ENCODE data around the gene TPSAB1.

The TPSAB1 gene

DNA sequence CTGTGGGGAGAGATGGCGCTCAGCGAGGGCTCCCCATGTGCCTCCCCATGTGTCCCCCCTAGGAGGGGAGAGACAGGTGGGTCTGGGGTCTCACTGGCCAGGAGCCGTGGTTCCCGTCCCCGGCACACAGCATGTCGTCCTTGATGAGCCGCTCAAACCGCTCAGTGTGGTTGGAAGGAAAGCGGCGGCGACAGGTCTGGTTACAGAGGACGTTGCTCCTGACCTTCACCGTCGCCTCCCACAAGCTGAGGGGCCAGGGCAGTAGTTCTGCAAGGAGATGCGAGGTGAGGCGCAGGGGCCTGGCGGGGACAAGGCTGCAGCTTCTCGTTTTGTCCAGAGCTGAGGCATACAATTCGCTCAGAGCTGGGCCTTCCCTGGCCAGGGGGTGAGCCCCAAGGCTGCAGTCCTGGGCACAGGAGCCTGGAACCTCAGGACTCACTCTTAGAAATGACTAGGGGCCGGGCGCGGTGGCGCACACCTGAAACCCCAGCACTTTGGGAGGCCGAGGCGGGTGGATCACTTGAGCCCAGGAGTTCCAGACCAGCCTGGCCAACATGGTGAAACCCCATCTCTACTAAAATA is 46.1 kb downstream of the TPSAB1 start:
- H3K4me3 ChIP-seq (ENCODE audit: low read depth, low read length): no peak overlapping the region
- TF ChIP-seq MYC (IDR thresholded peaks at IDR 0.05; ENCODE audit: low read depth, low read length) (no peak), POLR2A (IDR thresholded peaks at IDR 0.05; ENCODE audit: extremely low read depth, insufficient read length) (no peak)
- TF ChIP-seq, protein P1, sequence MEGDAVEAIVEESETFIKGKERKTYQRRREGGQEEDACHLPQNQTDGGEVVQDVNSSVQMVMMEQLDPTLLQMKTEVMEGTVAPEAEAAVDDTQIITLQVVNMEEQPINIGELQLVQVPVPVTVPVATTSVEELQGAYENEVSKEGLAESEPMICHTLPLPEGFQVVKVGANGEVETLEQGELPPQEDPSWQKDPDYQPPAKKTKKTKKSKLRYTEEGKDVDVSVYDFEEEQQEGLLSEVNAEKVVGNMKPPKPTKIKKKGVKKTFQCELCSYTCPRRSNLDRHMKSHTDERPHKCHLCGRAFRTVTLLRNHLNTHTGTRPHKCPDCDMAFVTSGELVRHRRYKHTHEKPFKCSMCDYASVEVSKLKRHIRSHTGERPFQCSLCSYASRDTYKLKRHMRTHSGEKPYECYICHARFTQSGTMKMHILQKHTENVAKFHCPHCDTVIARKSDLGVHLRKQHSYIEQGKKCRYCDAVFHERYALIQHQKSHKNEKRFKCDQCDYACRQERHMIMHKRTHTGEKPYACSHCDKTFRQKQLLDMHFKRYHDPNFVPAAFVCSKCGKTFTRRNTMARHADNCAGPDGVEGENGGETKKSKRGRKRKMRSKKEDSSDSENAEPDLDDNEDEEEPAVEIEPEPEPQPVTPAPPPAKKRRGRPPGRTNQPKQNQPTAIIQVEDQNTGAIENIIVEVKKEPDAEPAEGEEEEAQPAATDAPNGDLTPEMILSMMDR (IDR thresholded peaks at IDR 0.05; ENCODE audit: low read depth, low read length): no peak
- TF ChIP-seq, protein P2, sequence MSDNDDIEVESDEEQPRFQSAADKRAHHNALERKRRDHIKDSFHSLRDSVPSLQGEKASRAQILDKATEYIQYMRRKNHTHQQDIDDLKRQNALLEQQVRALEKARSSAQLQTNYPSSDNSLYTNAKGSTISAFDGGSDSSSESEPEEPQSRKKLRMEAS (IDR thresholded peaks at IDR 0.05; ENCODE audit: low read depth, low read length): no peak
- no peak for DNase-seq (ENCODE audit: low read depth)

DNA sequence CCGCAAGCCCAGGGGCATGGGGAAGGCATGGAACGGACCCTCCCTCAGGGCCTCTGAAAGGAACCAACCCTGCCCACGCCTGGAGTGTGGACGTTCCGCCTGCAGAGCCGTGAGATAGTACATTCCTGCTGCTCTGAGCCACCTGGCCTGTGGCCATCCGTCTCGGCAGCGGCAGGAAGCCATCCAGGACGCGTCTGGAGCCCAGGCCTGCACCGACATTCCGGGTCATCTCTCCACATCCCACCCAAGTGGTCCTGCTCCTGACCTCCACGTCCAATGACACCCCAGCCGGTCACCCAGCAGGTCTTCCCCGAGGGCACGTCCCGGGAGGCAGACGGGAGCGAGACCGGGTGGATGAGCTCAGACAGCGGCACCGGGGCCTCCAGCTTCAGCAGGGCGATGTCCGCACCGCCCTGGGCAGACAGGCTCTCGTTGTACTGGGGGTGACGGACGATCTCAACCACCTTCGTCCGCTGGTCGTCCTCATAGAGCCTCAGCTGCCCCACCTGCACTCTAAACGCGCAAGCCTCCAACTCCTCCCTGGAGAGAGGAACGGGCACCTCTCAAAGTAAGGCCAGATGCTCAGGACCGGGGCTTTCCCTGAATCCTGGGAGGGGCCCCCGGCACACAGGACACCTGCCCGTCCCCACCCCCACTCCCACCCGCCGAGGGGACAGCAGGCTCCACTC is 47.6 kb downstream of the TPSAB1 start:
- TF ChIP-seq MYC (IDR thresholded peaks at IDR 0.05; ENCODE audit: low read depth, low read length) (no peak), POLR2A (IDR thresholded peaks at IDR 0.05; ENCODE audit: extremely low read depth, insufficient read length) (no peak)
- TF ChIP-seq, protein P2 (IDR thresholded peaks at IDR 0.05; ENCODE audit: low read depth, low read length): no peak
- TF ChIP-seq, protein P1 (IDR thresholded peaks at IDR 0.05; ENCODE audit: low read depth, low read length): no peak
- no peak for DNase-seq (ENCODE audit: low read depth)

DNA sequence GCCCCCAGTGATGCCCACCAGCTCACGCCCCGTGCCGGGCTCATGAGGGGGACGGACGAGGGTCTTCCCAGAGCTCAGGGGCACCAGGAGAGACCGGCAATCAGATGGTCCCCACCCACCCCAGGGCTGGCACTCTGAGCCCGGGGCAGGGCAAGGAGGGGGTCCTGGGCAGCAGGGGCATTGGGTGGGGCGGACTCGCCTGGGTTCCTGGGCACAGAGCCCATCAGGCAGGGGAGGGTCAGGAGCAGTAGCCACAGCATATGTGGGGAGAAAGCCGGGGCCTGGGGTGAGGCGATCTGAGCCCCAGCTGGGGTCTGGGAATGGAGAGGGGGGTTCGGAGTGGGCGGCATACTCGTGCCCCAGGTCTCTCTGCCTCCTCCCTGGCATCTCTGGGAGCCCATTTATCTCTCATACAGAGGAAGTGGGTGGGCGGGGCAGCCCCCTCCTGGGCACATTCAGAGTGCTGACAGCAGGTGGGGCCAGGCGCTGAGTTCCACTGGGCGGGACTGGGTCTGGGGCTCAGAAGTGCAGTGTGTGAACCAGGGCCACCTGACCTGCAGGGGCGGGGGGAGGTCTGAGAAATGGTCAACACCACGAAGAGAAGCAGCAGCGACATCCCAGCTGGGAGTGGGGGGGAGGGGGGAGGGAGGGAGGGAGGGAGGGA is 48.4 kb downstream of the TPSAB1 start:
- no peak overlapping the region for H3K4me3 ChIP-seq (ENCODE audit: low read depth, low read length)
- no peak for DNase-seq (ENCODE audit: low read depth)
- TF ChIP-seq MYC (IDR thresholded peaks at IDR 0.05; ENCODE audit: low read depth, low read length) (no peak), POLR2A (IDR thresholded peaks at IDR 0.05; ENCODE audit: extremely low read depth, insufficient read length) (no peak)
- TF ChIP-seq, protein P2 (IDR thresholded peaks at IDR 0.05; ENCODE audit: low read depth, low read length): no peak
- TF ChIP-seq, protein P1 (IDR thresholded peaks at IDR 0.05; ENCODE audit: low read depth, low read length): no peak

More for the DNA sequence above, 47.6 kb downstream of the TPSAB1 start:
- no peak overlapping the region for H3K4me3 ChIP-seq (ENCODE audit: low read depth, low read length)

DNA sequence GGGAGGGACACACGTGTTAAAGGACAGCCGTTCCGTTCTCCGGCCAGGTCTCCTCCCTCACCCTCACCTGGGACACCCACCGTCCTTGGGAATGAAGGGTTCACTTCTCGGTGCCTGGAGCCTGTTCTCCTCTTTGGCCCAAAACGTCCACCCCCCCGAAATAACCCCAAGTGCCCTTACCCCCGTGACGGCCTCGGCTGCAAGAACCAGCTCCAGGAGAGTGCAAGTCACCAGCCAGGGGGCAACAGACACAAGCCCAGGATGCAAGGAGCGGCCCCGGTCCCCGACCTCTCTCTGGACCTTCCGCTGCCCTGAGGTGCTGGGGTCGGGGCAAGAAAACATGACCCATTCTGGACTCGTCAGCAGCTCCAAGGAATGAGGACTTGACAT is 49.0 kb downstream of the TPSAB1 start:
- H3K4me3 ChIP-seq (ENCODE audit: low read depth, low read length): no peak overlapping the region
- DNase-seq (ENCODE audit: low read depth): no peak
- TF ChIP-seq, protein P2 (IDR thresholded peaks at IDR 0.05; ENCODE audit: low read depth, low read length): no peak
- TF ChIP-seq, protein P1 (IDR thresholded peaks at IDR 0.05; ENCODE audit: low read depth, low read length): no peak
- TF ChIP-seq MYC (IDR thresholded peaks at IDR 0.05; ENCODE audit: low read depth, low read length): no peak
- TF ChIP-seq POLR2A (IDR thresholded peaks at IDR 0.05; ENCODE audit: extremely low read depth, insufficient read length): no peak

DNA sequence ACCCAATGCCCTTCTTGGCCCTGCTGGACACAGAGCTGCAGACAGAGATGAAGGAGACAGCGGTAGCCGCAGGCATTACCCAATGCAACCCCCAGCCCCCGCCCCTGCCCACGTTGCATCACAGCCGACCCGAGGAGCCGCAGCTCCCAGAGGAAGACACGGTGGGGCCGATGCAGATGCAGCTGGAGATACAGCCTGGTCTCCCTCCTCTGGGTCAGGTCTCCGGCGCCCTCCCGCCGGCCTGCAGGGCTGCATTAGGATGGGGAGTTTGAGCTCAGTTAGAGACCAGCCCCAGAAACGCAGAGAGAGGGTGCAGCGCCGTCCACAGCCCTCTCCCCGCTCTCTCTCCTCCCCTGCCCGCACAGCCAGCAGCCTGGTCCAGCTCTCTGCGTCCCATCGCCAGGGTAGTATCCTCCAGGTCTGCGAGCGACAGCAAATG is 49.6 kb downstream of the TPSAB1 start:
- H3K4me3 ChIP-seq (ENCODE audit: low read depth, low read length): no peak overlapping the region
- TF ChIP-seq, protein P2 (IDR thresholded peaks at IDR 0.05; ENCODE audit: low read depth, low read length): no peak
- TF ChIP-seq, protein P1 (IDR thresholded peaks at IDR 0.05; ENCODE audit: low read depth, low read length): no peak
- TF ChIP-seq POLR2A (IDR thresholded peaks at IDR 0.05; ENCODE audit: extremely low read depth, insufficient read length) (no peak), MYC (IDR thresholded peaks at IDR 0.05; ENCODE audit: low read depth, low read length) (no peak)
- peak; percentile 85 for DNase-seq (ENCODE audit: low read depth)
